ENCODE data around the gene DPP9.
"Not testable (repeated sequence)": the region's sequence is repeated elsewhere in the genome, so short reads cannot be mapped to it uniquely, and the experiment has no call there.

DPP9 gene

DNA sequence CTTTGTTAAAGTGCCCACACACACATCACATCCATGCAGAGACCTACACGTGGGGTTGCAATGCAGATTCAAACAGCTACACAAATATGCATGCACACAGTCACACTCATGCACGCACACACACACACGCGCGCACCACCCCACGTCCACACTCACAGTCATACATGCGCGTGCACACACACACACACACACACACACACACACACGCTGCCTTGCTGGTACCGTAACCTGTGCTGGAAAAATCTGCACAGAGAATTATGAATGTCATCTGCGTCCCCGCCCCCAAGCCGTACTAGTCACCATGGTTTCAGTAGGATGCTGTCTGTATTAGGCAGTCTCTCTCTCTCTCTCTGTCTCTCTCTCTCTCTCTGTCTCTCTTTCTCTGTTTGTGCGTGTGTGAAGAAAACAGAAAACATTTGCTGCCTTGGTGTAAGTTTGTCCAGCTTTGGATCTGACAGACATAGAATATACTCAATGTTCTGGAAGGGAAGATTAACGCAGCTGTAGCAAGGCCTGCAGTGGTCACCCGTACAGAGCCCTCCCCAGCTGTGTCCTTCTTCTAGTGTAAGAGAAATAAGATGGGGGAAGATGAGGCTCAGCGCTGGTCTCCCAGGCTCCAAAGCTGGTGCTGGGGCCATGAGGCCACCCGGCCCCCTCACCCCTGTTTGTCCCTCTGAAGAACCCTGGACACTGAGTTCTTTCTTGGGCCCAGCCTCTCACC, 26.4 kb upstream of the DPP9 start:
- TF ChIP-seq, protein P1, sequence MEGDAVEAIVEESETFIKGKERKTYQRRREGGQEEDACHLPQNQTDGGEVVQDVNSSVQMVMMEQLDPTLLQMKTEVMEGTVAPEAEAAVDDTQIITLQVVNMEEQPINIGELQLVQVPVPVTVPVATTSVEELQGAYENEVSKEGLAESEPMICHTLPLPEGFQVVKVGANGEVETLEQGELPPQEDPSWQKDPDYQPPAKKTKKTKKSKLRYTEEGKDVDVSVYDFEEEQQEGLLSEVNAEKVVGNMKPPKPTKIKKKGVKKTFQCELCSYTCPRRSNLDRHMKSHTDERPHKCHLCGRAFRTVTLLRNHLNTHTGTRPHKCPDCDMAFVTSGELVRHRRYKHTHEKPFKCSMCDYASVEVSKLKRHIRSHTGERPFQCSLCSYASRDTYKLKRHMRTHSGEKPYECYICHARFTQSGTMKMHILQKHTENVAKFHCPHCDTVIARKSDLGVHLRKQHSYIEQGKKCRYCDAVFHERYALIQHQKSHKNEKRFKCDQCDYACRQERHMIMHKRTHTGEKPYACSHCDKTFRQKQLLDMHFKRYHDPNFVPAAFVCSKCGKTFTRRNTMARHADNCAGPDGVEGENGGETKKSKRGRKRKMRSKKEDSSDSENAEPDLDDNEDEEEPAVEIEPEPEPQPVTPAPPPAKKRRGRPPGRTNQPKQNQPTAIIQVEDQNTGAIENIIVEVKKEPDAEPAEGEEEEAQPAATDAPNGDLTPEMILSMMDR (IDR thresholded peaks at IDR 0.05; ENCODE audit: borderline replicate concordance, control extremely low read depth, extremely low read depth, insufficient read depth, missing control alignments): no peak
- DNase-seq (ENCODE audit: low spot score): no peak
- in situ Hi-C loops (cut with MboI; ENCODE audit: low sequenced_read_pairs, unreplicated experiment): loop anchor here (5.0 kb wide), 1 partner anchor 32 kb away; no protein-coding TSS in a partner anchor

DNA sequence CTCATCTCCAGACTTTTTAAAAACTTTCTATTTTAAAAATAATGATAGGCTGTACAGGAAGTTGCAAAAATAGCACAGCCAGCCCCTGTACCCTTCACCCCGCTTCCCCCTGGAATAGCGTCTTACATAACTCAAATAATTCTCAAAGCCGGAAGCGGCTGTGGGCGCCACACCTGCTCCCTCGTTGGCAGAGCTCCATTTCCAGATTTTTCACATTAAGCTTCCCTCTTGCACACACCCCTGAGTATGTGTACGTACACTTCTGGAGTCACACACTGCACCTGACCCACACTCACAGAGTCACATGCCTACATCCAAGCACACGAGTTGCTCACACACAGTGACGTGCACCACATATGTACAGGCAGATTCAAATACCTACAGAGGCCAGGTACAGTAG, 24.9 kb upstream of the DPP9 start:
- TF ChIP-seq, protein P1 (IDR thresholded peaks at IDR 0.05; ENCODE audit: borderline replicate concordance, control extremely low read depth, extremely low read depth, insufficient read depth, missing control alignments): no peak
- no peak for DNase-seq (ENCODE audit: low spot score)
- in situ Hi-C loops (cut with MboI; ENCODE audit: low sequenced_read_pairs, unreplicated experiment): loop anchor here (5.0 kb wide), 1 partner anchor 34 kb away; no protein-coding TSS in a partner anchor

DNA sequence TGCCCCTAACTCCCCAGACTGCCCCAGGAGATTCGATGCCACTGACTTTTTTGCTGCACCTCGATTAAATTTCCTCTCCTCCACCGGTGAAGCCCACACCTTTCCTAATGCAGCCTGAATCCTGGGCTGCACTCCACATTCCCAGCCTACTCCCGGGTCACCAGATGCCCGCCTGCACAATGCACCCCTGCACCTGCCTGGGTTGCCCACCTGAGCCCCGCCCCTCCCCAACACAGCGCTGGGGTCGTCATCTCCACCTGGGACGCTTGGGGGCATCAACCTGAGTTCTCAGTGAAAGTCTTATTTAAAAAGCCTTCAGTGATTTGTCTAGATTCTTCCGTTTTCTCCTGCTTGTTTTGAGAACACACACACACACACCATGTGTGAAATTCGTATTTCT, 24.5 kb upstream of the DPP9 start:
- in situ Hi-C loops (cut with MboI; ENCODE audit: low sequenced_read_pairs, unreplicated experiment): loop anchor here (5.0 kb wide), 1 partner anchor 34 kb away; no protein-coding TSS in a partner anchor
- TF ChIP-seq, protein P1 (IDR thresholded peaks at IDR 0.05; ENCODE audit: borderline replicate concordance, control extremely low read depth, extremely low read depth, insufficient read depth, missing control alignments): no peak
- DNase-seq (ENCODE audit: low spot score): no peak

DNA sequence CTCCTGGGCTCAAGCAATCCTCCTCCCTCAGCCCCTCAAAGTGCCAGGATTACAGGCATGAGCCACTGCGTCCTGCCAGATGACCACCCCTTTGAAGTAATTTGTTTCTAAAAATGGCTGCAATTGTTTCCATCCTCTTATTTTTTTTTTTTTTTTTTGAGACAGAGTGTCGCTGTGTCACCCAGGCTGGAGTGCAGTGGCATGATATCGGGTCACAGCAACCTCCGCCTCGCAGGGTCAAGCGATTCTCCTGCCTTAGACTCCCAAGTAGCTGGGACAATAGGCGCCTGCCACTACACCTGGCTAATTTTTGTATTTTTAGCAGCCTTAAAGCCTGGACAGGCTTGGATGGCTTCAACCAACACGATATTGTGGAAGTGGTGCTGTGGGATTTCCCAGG, 22.3 kb upstream of the DPP9 start:
- in situ Hi-C loops (cut with MboI; ENCODE audit: low sequenced_read_pairs, unreplicated experiment): loop anchor here (5.0 kb wide), 1 partner anchor 36 kb away; no protein-coding TSS in a partner anchor
- DNase-seq (ENCODE audit: low spot score): no peak
- TF ChIP-seq, protein P1 (IDR thresholded peaks at IDR 0.05; ENCODE audit: borderline replicate concordance, control extremely low read depth, extremely low read depth, insufficient read depth, missing control alignments): no peak

DNA sequence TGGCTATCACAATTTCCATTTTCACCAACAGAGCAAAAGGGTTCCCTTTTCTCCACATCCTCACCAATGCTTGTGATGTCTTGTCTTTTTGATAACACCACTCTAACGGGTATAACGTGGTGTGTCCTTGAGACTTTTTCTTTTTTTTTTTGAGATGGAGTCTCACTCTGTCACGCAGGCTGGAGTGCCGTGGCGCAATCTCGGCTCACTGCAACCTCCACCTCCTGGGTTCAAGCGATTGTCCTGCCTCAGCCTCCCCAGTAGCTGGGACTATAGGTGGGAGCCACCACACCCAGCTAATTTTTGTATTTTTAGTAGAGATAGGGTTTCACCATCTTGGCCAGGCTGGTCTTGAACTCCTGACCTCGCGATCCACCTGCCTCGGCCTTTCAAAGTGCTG, 21.5 kb upstream of the DPP9 start:
- in situ Hi-C loops (cut with MboI; ENCODE audit: low sequenced_read_pairs, unreplicated experiment): loop anchor here (5.0 kb wide), 1 partner anchor 37 kb away; no protein-coding TSS in a partner anchor
- not testable (repeated sequence) for DNase-seq (ENCODE audit: low spot score)

DNA sequence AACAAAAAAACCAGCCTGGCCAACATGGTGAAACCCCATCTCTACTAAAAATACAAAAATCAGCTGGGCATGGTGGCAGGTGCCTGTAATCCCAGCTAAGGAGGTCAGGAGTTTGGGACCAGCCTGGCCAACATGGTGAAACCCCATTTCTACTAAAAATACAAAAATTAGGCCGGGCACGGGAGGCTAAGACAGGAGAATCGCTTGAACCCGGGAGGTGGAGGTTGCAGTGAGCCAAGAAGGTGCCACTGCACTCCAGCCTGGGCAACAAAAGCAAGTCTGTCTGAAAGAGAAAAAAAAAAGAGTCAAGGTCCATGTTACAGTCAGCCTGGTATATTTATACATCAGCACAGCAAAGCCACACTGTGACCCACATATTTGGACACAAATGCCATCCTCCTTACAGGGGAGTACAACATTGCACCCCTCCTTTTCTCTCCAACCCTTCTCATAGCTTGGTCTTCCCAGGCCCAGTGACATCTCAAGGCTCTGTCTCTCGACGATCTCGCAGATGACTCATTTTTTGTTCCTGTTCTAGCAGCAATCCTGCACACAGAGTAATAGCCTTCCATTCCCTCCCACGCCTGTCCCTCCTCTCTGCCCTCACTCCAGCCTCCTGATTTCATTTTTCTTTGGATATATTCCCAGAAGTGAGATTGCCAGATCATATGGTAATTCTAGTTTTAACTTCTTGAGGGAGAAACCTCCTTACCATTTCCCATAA, 21.0 kb upstream of the DPP9 start:
- in situ Hi-C loops (cut with MboI; ENCODE audit: low sequenced_read_pairs, unreplicated experiment): loop anchor here (5.0 kb wide), 1 partner anchor 38 kb away; no protein-coding TSS in a partner anchor
- DNase-seq (ENCODE audit: low spot score): no peak
- TF ChIP-seq, protein P1 (IDR thresholded peaks at IDR 0.05; ENCODE audit: borderline replicate concordance, control extremely low read depth, extremely low read depth, insufficient read depth, missing control alignments): no peak

Measured in GM13976 (cell line).